ENCODE measurements around the gene KIAA1549.
"Not testable (repeated sequence)": the region's sequence is repeated elsewhere in the genome, so short reads cannot be mapped to it uniquely, and the experiment has no call there.

Gene KIAA1549

GRCh38 chr7:138848056-138848980, 132.9 kb downstream of the KIAA1549 start:
- DNase-seq, result no peak

DNA sequence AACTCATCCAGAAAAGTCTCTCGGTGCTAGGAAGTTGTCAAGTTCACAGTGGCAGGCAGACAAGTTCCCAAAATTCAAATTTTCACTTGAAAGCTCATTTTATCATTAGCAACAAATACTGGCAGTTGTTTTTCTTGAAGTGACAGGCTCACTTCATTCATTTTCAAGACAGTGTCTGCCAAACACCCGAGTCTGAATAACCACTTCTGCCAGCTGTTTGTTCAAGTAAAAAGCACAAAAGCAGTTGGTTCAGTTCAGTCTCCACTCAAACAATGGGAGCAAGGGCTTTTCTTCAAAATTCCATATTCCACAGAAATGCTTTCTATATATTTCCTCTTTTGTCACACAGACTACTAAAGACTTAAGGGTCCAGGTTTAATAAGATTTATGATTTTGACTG, 135.5 kb downstream of the KIAA1549 start:
- no peak for DNase-seq

GRCh38 chr7:138843632-138844580, 137.3 kb downstream of the KIAA1549 start:
- no peak for DNase-seq

- peak in 1 of 2 donors; percentile 27 for DNase-seq
Measured at GRCh38 chr7:138842111-138842510, 139.1 kb downstream of the KIAA1549 start.

GRCh38 chr7:138838166-138838565, 143.0 kb downstream of the KIAA1549 start:
- DNase-seq, result no peak

- no peak for DNase-seq
Measured at GRCh38 chr7:138837627-138838026, 143.6 kb downstream of the KIAA1549 start.

DNA sequence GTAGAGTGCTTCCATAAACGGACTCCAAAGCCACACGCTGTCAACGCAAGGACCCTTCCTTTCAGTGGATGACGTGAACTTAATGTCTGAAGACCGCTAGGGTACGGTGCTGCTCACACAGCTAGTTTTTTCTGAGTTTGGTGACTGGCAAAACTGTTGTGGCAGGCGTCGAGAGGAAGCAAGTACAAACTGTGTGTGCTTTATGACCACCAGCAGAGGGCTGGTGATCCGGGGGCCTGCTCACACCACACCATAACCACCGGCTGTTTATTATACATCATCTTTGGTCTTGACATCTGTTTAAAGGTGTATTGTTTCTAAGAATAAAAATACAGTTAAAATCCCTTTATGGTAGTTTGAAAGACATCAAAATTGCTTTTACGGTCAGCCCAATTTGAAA, 146.1 kb downstream of the KIAA1549 start:
- DNase-seq, result no peak

DNA sequence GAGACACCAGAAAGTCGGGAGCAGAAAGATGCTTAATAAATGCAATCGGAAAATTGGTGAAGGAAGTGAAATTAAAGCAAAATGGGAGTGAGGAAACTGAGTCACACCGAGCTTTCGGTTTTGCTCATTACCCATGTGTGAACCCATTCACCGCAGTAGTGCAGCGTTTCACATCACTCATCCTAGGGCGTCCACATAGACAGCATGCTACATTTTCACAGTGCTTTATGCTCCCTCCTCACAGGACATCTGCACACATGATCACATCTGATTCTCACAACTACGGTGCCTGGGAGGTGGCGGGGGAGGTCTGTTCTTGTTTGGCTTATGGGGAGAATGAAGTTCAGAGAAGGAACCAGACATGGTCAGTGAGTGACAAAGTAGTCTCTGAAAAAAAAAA, 146.6 kb downstream of the KIAA1549 start:
- no peak for DNase-seq

DNA sequence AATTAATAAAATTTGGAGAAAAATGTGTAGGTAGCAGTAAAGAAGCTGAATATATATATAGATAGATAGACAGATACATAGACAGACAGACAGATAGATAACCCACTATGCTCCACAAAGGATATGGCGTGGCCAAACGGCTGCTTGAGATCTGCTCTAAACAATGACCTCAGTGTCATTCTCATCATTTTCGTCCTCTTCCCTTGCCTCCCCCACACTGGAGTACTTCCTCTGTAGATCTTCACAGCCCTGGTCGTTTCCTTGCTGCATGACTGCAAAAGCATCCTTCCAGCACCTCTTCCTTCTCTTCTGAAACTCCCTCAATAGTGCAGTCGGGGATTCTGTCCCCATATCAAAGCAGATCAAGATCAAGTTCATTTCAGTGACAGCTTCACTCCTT, 147.6 kb downstream of the KIAA1549 start:
- peak in 1 of 2 donors; percentile 23 for DNase-seq

DNA sequence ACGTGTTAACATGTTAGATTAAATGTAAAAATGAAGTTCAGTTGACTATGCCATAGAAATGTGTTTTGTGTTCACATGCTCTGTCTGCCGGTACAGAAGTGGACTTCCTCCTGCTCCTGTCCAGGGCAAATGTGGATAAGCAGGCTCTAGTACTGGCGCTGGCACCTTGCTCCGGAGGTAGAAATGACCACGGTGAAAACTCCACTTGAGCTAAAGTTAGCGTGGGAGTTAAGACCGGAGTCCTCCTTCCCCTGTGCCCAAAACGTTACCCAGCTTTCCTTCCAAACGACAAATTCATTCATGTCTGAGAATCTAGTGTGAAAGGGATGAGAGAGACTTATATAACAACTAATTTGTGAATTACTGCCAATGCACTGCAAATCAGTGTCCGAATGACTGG, 148.2 kb downstream of the KIAA1549 start:
- DNase-seq, result no peak

- no peak for DNase-seq
Measured at GRCh38 chr7:138829335-138829734, 151.9 kb downstream of the KIAA1549 start.

- DNase-seq, result no peak
Measured at GRCh38 chr7:138828302-138828701, 152.9 kb downstream of the KIAA1549 start.

DNA sequence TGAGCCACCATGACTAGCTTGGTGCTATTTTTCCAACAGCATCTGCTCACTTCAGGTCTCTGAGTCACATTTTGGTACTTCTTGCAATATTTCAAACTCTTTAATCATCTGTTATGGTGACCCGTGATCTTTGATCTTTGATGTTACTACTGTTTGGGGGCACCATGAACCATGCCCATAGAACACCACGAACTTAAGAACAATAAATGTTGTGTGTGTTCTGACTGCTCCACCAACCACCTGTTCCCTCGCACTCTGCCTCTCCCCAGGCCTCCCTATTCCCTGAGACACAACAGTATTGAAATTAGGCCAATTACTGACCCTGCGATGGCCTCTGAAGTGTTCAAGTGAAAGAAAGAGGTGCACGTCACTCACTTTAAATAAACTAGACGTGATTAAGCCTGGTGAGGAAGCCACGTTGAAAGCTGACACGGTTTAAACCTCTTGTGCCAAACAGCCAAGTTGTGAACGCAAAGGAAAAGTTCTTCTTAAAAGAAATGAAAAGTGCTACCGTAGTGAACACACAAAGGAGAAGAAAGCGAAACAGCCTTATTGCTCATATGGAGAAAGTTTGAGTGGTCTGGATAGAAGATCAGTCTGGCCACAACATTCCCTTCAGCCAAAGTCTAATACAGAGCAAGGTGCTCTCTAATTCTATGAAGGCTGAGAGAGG, 156.0 kb downstream of the KIAA1549 start:
- no peak for DNase-seq

DNA sequence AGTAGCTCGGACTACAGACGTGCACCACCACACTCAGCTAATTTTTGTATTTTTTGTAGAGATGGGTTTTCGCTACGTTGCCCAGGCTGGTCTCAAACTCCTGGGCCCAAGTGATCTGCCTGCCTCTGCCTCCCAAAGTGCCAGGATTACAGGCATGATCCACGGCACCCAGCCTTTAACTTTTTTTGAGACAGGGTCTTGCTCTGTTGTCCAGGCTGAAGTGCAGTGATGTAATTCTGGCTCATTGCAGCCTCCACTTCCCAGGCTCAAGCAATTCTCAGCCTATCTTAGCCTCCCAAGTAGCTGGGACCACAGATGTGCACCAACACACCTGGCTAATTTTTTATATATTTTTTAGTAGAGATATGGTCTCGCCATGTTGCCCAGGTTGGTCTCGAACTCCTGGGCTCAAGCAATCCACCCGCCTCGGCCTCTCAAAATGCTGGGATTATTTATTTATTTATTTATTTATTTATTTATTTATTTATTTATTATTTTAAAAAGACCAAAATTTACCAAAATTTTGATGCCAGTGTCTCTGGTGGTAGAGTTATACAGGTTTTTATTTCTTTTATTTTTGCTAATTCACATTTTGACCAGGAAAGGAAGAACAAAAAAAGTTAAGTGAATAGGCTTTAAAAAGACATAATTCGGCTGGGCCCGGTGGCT, 158.2 kb downstream of the KIAA1549 start:
- DNase-seq, result no peak

- DNase-seq, result no peak
Measured at GRCh38 chr7:138821912-138822311, 159.3 kb downstream of the KIAA1549 start.

DNA sequence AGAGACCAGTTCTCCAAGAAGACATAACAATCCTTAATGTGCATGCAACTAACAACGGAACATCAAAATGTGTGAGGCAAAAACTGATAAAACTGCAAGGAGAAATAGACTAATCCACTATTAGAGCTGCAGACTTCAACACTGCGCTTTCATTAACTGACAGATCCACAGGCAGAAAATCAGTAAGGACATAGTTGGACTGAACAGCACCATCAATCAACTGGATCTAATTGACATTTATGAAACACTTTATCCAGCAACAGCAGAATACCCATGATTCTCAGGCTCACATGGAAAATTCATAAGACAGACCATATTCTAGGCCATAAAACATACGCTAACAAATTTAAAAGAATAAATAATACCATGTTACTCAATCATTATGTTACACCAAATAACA, 161.6 kb downstream of the KIAA1549 start:
- DNase-seq, result no peak

GRCh38 chr7:138816650-138817049, 164.5 kb downstream of the KIAA1549 start:
- DNase-seq, result no peak

DNA sequence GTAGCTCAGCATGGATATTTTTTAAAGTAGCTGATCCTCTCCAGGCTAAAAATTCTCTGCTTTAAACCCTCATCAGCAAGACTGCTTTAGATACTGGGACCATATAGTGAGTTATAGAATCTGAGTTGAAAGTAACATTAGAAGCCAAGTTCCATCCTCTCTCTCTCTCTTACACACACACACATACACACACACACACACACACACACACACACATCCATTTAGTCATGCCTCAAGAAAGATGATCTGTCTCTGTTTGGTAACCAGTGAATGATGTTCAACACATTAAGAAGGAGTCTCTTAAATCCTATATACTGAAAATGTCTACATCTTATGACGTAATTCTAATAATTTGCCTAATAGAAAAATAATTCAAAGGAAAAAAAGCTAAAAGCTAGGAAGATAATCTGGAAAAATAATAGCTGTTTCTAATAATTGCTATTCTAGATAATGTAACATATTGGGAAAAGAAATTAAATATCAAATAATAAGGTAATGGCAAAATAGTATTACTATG, 166.3 kb downstream of the KIAA1549 start:
- DNase-seq, result no peak

DNA sequence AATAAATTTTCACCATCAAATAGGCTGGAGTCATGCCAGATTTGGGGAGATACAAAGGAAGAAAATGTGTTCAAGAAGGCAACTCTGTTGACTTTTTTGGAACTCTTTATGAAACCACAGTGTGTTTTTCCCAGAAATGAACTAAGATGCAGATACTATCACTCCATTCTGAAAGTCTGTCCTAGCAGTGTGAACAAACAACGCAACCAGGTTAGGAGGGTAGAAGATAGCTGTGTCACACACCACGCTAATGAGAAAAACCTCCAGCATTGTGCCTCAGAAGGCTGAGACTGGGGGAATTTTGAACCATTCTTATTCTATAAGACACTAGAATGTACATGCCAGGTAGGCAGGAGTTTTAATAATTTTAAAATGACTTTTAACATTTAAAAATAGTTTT, 167.2 kb downstream of the KIAA1549 start:
- no peak for DNase-seq

DNA sequence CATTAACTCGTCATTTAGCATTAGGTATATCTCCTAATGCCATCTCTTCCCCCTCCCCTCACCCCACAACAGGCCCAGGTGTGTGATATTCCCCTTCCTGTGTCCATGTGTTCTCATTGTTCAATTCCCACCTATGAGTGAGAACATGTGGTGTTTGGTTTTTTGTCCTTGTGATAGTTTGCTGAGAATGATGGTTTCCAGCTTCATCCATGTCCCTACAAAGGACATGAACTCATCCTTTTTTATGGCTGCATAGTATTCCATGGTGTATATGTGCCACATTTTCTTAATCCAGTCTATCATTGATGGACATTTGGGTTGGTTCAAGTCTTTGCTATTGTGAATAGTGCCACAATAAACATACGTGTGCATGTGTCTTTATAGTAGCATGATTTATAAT, 169.9 kb downstream of the KIAA1549 start:
- not testable (repeated sequence) for DNase-seq

DNA sequence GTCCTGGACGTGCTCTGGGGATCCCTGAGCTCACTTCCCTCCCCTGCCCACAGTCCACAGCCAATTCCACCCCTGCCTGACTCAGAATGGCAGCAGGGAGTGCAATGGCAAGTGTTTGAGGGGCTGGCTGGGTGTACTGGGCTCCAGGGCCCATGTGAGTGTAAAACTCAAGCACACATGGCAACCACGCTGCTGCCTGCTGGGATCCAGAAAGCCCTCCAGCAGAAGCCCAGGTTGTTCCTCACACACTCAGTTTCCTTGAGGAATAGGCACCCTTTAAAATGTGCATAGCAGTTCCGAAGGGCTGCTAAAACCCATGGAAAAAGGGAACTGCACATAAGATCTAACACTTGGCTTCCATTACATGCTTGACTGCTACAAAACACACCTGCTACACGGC, 171.8 kb downstream of the KIAA1549 start:
- no peak for DNase-seq

DNA sequence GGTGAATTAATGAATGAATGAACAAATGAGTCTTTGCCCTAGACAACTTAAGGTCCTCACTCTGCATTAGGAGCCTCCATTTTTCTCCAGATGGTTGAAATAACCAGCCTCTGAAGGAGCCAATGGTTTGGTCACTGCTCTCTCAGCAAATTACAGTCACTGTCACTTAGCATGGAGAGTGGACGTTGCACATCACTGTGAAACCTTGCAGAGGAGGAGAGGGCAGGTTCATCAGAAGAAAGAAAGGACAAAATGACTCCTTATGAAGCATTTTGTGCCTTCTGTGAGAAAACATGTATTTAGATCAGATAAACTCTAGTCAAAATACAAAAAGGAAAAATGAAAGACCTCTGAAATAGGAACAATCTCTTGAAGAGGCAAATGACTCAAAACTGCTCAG, 176.6 kb downstream of the KIAA1549 start:
- no peak for DNase-seq

All from inflammatory macrophage (primary cell).